Measurements from ENCODE around the gene EMX1.
A peak's percentile ranks its signal among the peaks of the same experiment; 100 is the strongest.

Gene EMX1

DNA sequence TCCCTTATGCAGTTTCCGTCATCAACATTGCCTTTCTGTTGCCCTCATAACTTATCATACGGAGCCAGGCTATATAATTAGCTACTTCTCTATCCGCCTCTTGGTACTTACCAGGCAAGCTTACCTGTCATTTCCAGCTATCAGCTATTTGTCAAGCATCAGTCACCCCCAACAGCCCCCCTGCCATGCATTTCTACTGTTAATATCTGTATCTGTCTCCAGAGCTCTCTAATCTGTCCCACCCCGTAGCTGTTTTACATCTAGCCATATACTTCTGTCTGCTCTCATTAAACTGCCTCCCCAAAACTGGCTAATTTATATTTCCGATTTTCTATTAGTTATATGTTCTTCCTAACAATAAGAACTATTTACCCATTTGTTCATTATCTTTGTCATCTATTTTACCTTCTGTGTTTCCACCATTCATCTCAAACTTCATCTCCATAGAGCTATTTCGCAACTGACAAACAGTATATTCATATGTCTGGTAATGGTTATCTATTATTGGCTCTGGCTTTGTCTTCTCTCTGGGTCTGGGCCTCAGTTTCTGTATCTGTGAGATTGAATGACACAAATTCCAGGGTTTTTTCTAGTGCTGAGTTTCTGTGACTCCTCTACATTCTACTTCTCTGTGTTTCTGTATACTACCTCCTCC is 9.6 kb downstream of the EMX1 start:
- no peak for DNase-seq

DNA sequence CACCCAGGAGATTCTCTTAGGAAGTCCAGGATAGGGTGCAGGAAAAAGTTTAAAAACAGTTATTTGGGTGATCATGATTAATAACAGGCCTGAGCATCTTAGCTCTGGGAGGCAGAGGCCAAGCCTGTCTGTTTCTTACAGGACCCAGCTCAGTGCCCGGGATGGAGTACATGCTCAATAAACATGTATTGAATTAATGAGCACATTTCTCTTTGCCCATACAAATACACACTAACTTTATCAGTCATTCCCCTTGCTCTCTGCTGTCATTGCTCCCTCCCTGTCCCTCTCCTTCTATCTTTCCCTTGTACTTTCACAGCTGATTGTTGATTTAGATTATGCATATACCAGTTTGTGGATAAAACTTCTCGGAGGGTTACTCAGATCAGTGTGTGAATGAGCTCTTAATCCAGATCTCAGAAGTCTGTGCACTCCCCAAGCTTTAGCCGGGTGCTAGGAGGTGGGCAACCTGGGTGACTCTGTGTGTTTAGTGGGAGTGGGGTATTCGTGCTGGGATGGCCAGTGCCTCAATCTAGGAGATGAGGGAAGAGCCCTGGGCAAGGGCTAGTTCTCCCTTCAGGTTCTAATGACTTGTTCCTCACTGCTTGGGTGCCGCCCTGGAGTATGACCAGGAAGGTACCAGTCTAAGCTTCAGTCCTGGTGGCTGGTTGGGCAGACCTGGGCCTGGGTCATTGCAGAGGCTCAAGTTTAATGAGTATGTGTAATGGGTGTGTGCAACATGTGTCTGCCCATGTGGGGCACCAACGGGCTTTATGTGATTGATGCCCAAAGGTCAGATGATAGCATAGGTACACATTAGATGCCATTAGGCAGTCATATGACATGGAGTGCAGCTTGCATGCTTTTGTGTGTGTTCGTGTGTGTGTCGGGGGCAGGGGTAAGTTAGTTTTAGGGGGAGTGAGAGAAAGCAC is 10.6 kb downstream of the EMX1 start:
- no peak for DNase-seq

DNA sequence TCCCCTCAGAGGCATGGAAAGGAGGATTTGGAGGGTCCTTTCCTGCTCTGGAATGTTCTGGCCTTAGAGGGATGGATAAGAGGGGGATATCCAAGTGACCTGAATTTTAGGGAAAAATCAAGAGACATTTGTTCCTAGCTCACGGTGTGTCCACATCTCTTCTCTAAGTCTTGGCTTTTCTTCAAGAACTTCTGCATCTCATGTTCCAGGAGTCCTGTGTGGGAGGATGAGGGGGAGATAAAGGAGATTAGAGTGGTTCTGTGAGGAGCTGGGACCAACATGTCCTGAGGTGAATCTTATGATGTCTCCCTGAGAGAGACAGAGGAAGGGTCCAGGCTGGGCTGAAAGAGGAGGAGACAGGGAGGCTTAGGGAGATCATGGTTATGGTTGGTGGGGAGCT is 11.7 kb downstream of the EMX1 start:
- no peak for DNase-seq

DNA sequence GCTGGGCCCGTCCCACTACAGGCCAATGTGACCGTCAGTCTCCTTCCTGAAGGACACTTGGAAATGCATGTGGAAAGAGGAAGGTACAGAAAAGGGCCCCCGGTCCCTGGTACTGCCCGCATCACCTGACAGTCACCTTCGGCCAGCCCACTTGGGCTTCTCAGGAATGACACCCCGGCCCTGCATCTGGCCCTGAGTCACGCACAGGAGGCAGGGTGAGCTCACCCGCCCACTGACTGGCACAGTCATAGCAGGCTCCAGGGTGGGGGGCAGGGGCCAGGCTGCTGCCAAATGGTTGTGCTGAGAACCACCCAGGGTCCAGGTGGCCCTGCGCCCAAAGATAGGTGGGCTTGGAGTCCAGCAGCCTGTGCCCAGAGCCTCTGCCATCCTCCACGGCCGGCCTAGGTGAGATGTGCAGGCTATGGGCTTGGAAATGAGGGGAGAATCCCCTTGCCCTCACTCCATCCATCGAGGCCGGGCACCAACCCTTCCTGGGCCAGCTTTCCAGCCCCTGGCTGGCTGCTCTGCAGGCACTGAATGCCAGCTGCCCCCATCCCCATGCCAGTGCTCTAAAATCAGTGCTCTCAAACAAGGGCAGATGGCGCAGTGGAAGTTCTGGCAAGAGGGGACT is 14.1 kb downstream of the EMX1 start:
- no peak for DNase-seq

DNA sequence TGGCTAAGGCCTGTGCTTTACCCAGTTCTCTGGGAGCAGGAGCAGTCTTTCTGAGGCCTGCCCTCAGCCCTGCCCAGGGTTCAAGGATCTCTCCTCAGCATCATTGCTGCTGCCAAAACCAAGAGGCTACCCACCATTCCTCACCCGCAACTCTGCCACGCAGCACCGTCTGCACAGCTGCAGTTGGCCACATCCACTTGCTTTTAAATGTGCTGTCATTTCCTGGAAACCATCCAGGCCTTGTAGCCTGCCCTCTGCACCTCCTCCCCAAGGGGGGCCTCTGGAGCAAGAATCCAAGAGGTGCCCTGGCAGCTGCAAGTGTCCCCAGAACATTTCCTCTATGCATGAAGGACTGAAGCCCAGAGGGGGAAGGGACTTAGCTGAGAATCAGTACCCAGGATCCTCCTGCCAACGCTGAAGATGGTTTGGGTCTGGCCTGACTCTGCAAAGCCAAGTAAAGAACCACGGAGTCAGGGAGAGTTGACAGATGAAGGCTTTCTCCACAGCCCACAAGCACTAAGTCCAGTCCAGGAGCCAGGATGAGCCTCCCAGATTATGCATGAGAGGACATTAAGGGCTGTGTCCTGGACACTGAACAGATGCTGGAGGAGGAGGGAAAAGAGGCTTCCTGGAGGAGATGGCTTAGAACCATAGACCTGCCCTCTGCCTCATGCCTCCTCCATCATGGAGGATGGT is 14.9 kb downstream of the EMX1 start:
- DNase-seq = peak; percentile 15

DNA sequence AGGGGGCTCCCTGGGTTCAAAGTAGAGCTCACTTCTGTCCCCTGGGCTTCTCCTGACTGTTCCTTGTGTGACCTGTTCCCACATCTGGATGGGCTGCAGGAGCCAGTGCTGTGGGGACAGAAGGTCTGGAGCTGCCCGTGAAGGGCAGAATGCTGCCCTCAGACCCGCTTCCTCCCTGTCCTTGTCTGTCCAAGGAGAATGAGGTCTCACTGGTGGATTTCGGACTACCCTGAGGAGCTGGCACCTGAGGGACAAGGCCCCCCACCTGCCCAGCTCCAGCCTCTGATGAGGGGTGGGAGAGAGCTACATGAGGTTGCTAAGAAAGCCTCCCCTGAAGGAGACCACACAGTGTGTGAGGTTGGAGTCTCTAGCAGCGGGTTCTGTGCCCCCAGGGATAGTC is 15.5 kb downstream of the EMX1 start:
- DNase-seq = no peak

DNA sequence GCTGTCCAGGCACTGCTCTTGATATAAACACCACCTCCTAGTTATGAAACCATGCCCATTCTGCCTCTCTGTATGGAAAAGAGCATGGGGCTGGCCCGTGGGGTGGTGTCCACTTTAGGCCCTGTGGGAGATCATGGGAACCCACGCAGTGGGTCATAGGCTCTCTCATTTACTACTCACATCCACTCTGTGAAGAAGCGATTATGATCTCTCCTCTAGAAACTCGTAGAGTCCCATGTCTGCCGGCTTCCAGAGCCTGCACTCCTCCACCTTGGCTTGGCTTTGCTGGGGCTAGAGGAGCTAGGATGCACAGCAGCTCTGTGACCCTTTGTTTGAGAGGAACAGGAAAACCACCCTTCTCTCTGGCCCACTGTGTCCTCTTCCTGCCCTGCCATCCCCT is 15.9 kb downstream of the EMX1 start:
- no peak for DNase-seq

DNA sequence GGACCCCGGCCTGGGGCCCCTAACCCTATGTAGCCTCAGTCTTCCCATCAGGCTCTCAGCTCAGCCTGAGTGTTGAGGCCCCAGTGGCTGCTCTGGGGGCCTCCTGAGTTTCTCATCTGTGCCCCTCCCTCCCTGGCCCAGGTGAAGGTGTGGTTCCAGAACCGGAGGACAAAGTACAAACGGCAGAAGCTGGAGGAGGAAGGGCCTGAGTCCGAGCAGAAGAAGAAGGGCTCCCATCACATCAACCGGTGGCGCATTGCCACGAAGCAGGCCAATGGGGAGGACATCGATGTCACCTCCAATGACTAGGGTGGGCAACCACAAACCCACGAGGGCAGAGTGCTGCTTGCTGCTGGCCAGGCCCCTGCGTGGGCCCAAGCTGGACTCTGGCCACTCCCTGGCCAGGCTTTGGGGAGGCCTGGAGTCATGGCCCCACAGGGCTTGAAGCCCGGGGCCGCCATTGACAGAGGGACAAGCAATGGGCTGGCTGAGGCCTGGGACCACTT is 16.4 kb downstream of the EMX1 start:
- DNase-seq = no peak

DNA sequence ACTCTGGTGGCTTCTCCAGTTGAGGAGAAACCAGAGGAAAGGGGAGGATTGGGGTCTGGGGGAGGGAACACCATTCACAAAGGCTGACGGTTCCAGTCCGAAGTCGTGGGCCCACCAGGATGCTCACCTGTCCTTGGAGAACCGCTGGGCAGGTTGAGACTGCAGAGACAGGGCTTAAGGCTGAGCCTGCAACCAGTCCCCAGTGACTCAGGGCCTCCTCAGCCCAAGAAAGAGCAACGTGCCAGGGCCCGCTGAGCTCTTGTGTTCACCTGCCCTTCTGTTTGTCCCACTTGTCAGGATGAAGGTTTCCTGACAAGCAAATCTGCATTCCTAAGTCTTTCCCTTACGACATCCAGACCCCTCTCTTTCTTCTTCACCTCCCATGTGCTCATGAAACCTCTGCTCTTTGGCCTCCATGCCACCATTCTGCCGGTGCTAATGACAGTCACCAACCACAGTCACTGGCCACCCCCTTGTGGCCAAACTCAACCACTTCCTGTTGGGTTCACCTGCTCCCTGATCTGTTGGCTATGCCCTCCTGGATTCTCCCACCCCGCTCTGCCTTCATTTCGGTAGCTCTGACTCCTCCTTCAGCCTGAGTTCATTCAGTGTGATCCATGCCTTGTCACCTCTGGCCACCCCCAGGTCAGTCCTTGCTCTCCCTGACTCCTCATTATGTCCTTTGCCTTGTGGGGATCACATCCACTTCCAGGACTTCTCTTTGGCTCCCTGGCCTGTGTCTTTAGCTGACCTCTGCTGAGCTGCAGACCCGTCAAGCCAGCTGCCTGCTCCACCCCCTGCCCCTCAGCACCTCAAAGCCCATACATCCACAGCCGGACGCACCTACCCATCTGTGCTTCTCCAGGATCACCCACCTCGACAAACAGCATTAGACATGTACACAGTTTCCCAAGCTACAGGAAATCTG is 17.6 kb downstream of the EMX1 start:
- no peak for DNase-seq

DNA sequence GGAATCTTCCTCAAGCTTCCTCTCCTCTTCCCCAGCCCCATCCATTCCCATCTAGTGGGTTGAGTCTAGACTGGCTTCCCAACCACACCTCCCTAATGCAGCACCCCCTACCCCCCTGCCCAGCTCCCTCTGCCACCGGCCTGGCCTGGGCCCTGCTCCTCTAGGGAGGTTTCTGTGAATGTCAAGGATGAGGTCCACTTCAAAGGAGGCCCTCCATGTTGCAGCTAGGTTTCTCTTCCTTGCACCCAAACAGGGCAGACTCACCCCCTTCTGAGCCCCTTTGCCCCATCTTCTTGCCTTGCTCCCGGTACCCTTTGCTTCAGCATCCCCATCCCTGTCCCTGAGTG is 18.3 kb downstream of the EMX1 start:
- DNase-seq = no peak

DNA sequence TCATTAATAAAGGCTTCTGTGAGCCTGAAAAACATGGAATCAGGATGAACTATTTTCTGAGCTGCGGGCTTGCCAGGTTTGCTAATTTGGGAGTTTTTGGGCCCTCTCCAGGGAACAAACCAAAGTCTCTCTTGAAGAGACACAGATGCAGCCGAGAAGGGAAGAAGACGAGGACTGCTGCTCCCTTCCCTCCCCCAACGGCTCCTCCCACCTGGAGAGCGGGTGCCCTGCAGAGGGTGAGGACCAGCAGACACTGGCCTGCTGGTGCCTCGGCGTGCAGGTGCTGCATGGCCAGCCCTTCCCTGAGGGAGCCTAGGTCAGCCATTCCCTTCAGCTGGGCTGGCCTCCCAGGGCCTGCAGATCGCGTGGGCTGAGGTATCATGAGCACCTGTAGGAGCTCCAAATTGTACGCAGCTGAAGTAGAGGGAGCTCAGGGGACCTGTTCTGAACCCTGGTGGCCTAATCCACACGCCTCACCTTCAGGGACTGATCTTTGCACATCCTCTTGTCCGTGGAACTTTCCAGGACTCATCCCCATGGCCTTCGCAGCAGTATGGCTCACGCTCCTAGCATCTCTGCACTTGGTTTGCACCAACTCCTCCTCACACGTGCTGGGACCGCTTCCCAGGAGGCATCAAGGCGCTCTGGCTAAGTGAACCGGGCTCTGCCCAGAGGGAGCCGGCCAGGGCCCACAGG is 19.5 kb downstream of the EMX1 start:
- DNase-seq = no peak

DNA sequence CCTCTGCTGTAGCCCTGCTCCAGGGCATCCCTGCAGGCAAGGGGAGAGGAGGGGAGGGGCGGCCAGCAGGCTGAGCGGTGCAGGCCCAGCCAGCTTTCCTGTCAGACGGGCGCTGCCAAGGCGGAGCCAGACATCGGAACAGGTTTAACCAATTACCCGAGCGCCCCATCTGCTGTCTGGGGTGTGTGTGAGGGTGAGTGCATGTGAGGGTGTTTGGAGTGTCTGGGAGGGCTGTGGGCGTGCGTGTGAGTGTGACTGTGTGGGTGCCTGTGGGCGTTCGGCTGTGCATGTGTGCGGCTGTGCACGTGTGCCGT is 20.0 kb downstream of the EMX1 start:
- peak; percentile 4 for DNase-seq

DNA sequence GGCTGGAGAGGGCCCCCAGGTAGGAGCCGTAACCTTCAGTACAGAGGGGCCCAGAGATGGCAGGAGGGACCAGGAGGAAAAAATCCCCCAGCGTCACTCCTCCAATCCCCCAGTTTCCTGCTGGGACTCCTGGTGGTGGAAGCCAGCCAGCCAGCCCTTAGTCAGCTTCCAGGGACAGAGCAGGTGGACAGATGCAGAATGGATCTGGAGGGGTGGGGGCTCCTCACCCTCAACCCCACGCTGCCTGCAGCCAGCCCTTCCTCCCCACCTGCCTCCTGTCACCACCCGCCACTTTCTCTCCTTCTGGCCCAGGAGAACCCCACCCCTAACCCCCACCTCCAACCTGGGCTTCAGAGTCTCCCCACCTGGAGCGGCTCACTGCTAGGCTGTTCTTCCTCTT is 21.1 kb downstream of the EMX1 start:
- no peak for DNase-seq

DNA sequence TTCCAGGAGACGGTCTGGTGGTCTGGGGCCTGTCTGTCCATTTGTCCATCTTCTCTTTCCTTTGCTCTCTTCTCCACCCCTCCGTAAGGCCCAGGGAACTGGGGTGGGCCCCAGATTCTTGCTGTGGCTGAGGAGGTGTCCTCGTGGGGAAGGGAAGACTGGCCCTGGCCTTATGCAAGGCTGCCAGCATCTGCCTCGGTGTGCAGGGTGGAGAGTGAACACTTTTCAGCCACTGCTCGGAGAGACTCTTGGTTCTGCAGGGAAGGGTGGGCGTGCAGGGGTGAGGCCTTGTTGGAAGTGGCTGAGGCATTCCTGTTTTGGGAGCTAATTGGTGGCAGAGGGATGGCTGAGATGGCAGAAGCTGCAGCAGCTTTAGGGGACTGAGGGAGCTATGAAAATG is 23.0 kb downstream of the EMX1 start:
- peak; percentile 6 for DNase-seq

DNA sequence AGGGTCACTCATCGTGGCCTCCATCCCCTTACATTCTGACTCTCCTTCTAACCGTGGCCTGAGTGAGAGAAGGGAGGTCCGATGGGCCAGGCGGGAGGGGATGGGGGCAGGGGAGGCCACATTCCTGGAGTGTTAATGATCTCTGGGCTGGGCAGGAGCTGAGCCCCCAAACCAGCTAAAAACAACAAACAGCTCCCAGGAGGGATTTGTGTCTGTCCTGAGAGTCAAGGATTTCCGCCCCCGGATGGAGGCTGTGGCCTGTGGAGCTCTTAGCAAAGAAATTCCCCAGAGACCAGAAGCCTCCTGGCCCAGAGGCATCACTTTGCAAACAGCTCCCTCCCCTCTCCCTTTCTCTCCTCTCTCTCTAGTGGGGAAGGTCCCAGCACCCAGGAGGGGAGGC is 23.5 kb downstream of the EMX1 start:
- peak; percentile 71 for DNase-seq

DNA sequence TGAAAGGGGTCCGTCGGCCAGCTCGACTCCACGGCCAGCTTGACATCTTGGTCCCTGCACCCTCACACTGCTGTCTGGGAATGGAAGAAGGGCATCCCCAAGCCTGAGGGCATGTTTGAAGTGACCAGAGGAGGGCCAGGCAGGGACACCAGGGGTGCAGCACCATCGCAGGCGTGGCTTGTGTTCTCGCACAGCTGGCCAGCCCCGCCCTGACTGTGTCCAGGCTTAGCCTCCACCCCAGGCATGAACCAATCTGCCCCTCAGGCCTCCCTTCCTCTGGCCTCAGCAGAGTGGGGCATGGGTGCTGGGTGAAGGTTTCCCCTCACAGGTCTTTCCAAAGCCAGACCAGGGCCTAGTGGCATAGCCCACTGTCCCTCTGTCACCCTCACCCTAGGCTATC is 25.0 kb downstream of the EMX1 start:
- DNase-seq = no peak

DNA sequence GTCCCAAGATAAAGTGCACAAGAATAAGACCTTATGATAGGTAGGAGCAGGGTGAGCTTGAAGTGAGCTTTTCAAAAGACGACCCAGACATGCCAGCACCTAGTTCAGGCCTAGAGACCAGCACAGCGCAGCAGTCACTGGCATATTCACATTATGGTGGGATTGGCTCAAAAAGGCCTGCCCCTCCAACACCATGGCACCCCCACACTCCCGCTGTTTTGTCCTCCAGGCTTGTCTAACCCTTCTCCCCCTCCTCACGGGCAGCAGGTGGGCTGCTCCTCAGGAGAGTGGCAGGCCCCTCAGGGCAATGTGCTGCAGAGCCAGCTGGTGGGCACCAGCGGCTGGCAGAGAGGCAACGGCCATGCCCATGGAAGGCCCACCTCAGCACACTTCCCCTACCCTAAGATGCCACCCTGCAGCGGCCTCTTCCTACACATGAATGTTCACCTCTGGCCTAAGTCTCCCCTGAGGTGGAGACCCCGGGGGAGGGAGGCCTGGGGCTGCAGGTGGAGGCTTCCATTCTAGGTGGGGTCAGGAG is 25.6 kb downstream of the EMX1 start:
- no peak for DNase-seq

DNA sequence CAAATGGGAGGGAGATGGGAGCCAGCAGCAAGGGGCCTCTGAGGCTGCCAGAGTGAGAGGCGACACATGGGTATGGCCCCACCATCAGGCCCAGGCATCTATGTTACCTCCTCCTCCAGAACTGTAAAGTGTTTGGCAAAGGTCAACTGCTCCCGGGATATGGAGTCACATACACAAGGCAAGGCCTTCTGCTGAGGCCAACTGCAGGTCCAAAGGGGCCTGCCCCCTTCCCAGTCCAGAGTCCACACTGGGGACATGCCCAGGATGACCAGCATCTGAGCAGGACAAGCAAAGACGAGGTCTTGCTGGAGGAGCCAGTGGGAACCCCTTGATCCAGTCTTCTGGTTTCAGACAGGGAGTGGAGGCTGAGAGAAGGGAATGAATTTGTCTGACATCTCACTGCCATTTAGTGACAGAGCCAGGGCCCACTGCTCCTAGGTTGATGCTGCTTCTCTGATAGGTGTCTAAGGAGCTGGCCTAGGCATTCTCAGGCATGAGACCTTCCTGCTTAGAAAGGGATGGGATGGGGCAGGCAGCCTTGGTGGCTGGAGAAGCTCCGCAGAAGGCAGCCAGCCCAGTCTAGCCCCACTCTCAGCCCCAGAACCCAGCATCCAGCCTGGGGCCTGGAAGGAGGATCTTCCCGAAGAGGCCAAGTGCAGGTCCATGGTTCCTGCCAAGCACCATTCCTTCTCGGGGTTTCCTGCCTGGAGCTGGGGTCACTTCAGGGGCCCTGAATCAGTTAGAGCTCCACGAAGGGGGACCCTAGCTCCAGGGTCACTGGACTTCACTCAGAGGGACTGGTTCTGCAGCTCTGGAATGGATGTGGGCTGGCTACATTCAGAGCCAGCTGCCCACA is 26.4 kb downstream of the EMX1 start:
- no peak for DNase-seq

DNA sequence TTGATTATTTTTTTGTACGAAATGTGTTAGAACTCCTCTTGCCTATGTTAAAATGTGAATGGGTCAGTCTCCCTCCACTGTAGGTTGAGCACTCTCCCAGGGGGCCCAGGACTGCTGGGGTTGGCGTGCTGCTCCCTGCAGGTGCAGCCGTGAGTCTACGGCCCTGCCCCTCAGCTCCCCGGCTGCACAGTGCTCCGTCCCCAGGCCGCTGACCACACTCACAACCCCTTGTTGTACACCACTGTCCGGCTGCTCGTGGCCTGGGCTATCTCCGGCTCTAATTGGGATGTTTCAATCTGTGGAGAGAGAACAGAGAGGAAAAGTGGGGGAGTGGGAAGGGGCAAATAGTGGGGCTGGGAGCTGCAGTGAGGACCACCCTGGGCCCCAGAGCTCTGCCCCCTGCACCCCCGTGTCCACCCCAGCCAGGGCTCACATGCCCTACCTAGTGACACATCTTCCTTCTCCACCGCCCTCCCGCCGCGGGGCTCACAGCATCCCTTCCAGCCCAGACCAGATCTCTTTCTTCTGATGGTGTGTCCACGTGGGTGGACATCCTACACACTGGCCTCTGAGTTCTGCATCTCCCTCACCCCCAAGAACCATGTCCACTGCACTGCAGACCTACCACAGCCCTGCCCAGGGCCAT is 27.6 kb downstream of the EMX1 start:
- DNase-seq = no peak
